SK-N-SH treated with all-trans-retinoic acid at 6 μM for 48 hours (cell line): Measurements from ENCODE around the gene KLLN.

ENCODE experiments used
- ARNTL ChIP-seq: fragments of 450-650 bp; formaldehyde crosslinking; IDR thresholded peaks from 2 replicates; pipeline ENCODE4 v1.5.0; 2020; ENCODE audit warnings: low read depth, mild to moderate bottlenecking, moderate library complexity, borderline replicate concordance
- GLIS3 ChIP-seq: fragments of 250-450 bp; sonication (Bioruptor Pico); IDR thresholded peaks from 2 replicates; pipeline ENCODE4 v1.5.0; 2020; ENCODE audit warnings: mild to moderate bottlenecking, moderate library complexity
- ZFP3 ChIP-seq: fragments of 250-450 bp; sonication (Bioruptor Pico); IDR thresholded peaks from 2 replicates; pipeline ENCODE4 v1.5.0; 2020; ENCODE audit warnings: mild to moderate bottlenecking, moderate library complexity
- ZNF8 ChIP-seq: fragments of 450-650 bp; formaldehyde crosslinking; IDR thresholded peaks from 2 replicates; pipeline ENCODE4 v1.5.0; 2020; ENCODE audit warnings: mild to moderate bottlenecking, moderate library complexity
- TF ChIP-seq, protein P1 (sequence below): fragments of 250-450 bp; sonication (Bioruptor Pico); IDR thresholded peaks from 2 replicates; pipeline ENCODE4 v1.5.1; 2021; ENCODE audit warnings: mild to moderate bottlenecking, moderate library complexity
- TF ChIP-seq, protein P2 (sequence below): fragments of 250-450 bp; sonication (Bioruptor Pico); IDR thresholded peaks from 2 replicates; pipeline ENCODE4 v1.5.1; 2020; ENCODE audit warnings: low read depth, mild to moderate bottlenecking, moderate library complexity
- TF ChIP-seq, protein P3 (sequence below): fragments of 250-450 bp; sonication (Bioruptor Pico); IDR thresholded peaks from 2 replicates; pipeline ENCODE4 v1.8.0; 2021; ENCODE audit warnings: low read depth, mild to moderate bottlenecking, moderate library complexity, borderline replicate concordance
- TF ChIP-seq, protein P4 (sequence below): fragments of 250-450 bp; sonication (Bioruptor Pico); IDR thresholded peaks from 2 replicates; pipeline ENCODE4 v1.5.0; 2020; ENCODE audit warnings: mild to moderate bottlenecking, moderate library complexity
- TF ChIP-seq, protein P5 (sequence below): fragments of 250-450 bp; sonication (Bioruptor Pico); IDR thresholded peaks from 2 replicates; pipeline ENCODE4 v1.8.0; 2020; ENCODE audit warnings: mild to moderate bottlenecking, moderate library complexity, borderline replicate concordance

DNA sequence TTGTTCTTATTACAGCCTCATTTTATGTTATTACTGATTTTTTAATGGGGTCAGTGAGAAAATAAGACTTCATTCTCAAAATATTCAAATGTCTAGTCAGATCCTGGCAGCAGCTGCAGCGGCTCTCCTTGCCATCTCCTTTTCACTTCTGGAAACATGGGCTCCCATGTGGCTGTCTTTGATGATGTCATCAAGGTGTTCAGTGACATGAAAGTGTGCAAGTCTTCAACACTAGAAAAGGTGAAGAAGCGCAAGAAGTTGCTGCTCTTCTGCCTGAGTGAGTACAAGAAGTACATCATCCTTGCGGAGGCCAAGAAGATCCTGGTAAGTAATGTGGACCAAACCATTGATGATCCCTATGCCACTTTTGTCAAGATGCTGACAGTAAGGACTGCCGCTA is 19.6 kb downstream of the KLLN start:
- no peak for TF ChIP-seq GLIS3 (CRISPR knock-in tag)
- TF ChIP-seq, protein P1, sequence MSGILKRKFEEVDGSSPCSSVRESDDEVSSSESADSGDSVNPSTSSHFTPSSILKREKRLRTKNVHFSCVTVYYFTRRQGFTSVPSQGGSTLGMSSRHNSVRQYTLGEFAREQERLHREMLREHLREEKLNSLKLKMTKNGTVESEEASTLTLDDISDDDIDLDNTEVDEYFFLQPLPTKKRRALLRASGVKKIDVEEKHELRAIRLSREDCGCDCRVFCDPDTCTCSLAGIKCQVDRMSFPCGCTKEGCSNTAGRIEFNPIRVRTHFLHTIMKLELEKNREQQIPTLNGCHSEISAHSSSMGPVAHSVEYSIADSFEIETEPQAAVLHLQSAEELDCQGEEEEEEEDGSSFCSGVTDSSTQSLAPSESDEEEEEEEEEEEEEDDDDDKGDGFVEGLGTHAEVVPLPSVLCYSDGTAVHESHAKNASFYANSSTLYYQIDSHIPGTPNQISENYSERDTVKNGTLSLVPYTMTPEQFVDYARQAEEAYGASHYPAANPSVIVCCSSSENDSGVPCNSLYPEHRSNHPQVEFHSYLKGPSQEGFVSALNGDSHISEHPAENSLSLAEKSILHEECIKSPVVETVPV (CRISPR knock-in tag) = no peak
- no peak for TF ChIP-seq ZNF8 (CRISPR knock-in tag)
- no peak for TF ChIP-seq ZFP3 (CRISPR knock-in tag)
- TF ChIP-seq, protein P2, sequence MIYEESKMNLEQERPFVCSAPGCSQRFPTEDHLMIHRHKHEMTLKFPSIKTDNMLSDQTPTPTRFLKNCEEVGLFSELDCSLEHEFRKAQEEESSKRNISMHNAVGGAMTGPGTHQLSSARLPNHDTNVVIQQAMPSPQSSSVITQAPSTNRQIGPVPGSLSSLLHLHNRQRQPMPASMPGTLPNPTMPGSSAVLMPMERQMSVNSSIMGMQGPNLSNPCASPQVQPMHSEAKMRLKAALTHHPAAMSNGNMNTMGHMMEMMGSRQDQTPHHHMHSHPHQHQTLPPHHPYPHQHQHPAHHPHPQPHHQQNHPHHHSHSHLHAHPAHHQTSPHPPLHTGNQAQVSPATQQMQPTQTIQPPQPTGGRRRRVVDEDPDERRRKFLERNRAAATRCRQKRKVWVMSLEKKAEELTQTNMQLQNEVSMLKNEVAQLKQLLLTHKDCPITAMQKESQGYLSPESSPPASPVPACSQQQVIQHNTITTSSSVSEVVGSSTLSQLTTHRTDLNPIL (CRISPR knock-in tag) = no peak
- TF ChIP-seq, protein P3, sequence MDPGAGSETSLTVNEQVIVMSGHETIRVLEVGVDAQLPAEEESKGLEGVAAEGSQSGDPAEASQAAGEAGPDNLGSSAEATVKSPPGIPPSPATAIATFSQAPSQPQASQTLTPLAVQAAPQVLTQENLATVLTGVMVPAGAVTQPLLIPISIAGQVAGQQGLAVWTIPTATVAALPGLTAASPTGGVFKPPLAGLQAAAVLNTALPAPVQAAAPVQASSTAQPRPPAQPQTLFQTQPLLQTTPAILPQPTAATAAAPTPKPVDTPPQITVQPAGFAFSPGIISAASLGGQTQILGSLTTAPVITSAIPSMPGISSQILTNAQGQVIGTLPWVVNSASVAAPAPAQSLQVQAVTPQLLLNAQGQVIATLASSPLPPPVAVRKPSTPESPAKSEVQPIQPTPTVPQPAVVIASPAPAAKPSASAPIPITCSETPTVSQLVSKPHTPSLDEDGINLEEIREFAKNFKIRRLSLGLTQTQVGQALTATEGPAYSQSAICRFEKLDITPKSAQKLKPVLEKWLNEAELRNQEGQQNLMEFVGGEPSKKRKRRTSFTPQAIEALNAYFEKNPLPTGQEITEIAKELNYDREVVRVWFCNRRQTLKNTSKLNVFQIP (CRISPR knock-in tag) = no peak
- no peak for TF ChIP-seq ARNTL (CRISPR knock-in tag)
- TF ChIP-seq, protein P4, sequence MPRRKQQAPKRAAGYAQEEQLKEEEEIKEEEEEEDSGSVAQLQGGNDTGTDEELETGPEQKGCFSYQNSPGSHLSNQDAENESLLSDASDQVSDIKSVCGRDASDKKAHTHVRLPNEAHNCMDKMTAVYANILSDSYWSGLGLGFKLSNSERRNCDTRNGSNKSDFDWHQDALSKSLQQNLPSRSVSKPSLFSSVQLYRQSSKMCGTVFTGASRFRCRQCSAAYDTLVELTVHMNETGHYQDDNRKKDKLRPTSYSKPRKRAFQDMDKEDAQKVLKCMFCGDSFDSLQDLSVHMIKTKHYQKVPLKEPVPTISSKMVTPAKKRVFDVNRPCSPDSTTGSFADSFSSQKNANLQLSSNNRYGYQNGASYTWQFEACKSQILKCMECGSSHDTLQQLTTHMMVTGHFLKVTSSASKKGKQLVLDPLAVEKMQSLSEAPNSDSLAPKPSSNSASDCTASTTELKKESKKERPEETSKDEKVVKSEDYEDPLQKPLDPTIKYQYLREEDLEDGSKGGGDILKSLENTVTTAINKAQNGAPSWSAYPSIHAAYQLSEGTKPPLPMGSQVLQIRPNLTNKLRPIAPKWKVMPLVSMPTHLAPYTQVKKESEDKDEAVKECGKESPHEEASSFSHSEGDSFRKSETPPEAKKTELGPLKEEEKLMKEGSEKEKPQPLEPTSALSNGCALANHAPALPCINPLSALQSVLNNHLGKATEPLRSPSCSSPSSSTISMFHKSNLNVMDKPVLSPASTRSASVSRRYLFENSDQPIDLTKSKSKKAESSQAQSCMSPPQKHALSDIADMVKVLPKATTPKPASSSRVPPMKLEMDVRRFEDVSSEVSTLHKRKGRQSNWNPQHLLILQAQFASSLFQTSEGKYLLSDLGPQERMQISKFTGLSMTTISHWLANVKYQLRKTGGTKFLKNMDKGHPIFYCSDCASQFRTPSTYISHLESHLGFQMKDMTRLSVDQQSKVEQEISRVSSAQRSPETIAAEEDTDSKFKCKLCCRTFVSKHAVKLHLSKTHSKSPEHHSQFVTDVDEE (CRISPR knock-in tag) = no peak
- TF ChIP-seq, protein P5, sequence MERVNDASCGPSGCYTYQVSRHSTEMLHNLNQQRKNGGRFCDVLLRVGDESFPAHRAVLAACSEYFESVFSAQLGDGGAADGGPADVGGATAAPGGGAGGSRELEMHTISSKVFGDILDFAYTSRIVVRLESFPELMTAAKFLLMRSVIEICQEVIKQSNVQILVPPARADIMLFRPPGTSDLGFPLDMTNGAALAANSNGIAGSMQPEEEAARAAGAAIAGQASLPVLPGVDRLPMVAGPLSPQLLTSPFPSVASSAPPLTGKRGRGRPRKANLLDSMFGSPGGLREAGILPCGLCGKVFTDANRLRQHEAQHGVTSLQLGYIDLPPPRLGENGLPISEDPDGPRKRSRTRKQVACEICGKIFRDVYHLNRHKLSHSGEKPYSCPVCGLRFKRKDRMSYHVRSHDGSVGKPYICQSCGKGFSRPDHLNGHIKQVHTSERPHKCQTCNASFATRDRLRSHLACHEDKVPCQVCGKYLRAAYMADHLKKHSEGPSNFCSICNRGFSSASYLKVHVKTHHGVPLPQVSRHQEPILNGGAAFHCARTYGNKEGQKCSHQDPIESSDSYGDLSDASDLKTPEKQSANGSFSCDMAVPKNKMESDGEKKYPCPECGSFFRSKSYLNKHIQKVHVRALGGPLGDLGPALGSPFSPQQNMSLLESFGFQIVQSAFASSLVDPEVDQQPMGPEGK (CRISPR knock-in tag) = no peak
